Endothelial cell of umbilical vein (primary cell): ENCODE measurements around the gene CIZ1. TPM values are rescaled to one million over a fixed set of nuclear protein-coding genes. Genes with fewer than 3 reads are reported as not detected.

Experiments used
- BruUV-seq: library from RNA; stranded (reverse); fragments of 400-500 nt; replicated peaks from 2 replicates; lab custom pipeline; 2021; lab: Mats Ljungman, UMichigan
- CTCF ChIA-PET: fragments of 300-600, 350-600 bp; sonication (Branson Sonifier 250); formaldehyde crosslinking; loops from one replicate; lab custom pipeline; 2021; ENCODE audit warnings: antibody characterized with exemption, inconsistent platforms; lab: Charles Lee
- POLR2A ChIA-PET: fragments of 300-600, 350-600 bp; sonication (Branson Sonifier 250); formaldehyde crosslinking; loops from one replicate; lab custom pipeline; 2021; ENCODE audit warnings: antibody characterized with exemption, inconsistent platforms; lab: Charles Lee
- DNase-seq: peaks from one replicate; pipeline ENCODE4 v3.0.0-alpha.2; 2011; ENCODE audit warnings: low read depth, low spot score
- FAIRE-seq: peaks from 2 replicates; lab custom pipeline; 2011; peaks lifted over from hg19 to GRCh38; lab: Jason Lieb, UNC
- H2AFZ ChIP-seq: 2 replicates; pipeline ENCODE4 v1.6.0; 2012; ENCODE audit warnings: low read depth, low read length, control low read depth, inconsistent platforms
- H3K27ac ChIP-seq: 2 replicates; pipeline ENCODE4 v1.5.1; 2011; ENCODE audit warnings: low read depth, mild to moderate bottlenecking, control low read depth, low read length, moderate library complexity; ENCODE audit not compliant: insufficient read depth
- H3K27me3 ChIP-seq, 2 experiments: 2 replicates each; pipeline versions ENCODE4 v1.6.0 to v1.6.1; 2011; ENCODE audit warnings: low read length in 2 of 2, mixed read lengths in 1 of 2; ENCODE audit not compliant: control insufficient read depth in 2 of 2, insufficient read depth in 2 of 2
- H3K36me3 ChIP-seq, 2 experiments: 2 replicates in 1 of 2; 3 replicates in 1 of 2; pipeline ENCODE4 v1.5.1; 2011; ENCODE audit warnings: low read length in 2 of 2, mild to moderate bottlenecking in 1 of 2, moderate library complexity in 1 of 2; ENCODE audit not compliant: control insufficient read depth in 2 of 2, insufficient read depth in 2 of 2; ENCODE audit errors: extremely low read depth in 1 of 2
- H3K4me1 ChIP-seq: 3 replicates; pipeline ENCODE4 v1.5.1; 2011; ENCODE audit warnings: mild to moderate bottlenecking, low read length; ENCODE audit not compliant: control insufficient read depth, insufficient read depth; ENCODE audit errors: extremely low read depth
- H3K4me2 ChIP-seq: 2 replicates; pipeline ENCODE4 v1.6.1; 2011; ENCODE audit warnings: low read length, control low read depth, mixed read lengths; ENCODE audit not compliant: insufficient read depth
- H3K4me3 ChIP-seq, 3 experiments: fragments of 200-600 bp in 1 of 3; sonication (generic), shearing (Covaris generic) in 1 of 3; replicated peaks in 1 of 3; 2 replicates each; pipeline ENCODE4 v1.5.1; 2011 to 2016; ENCODE audit warnings: control low read depth in 3 of 3, low read length in 3 of 3, mild to moderate bottlenecking in 2 of 3, inconsistent platforms in 1 of 3, low read depth in 1 of 3, moderate library complexity in 1 of 3; ENCODE audit not compliant: insufficient read depth in 1 of 3
- H3K79me2 ChIP-seq: 2 replicates; pipeline ENCODE4 v1.6.0; 2012; ENCODE audit warnings: low read length, inconsistent platforms; ENCODE audit not compliant: control insufficient read depth, insufficient read depth
- H3K9ac ChIP-seq: replicated peaks from 2 replicates; pipeline ENCODE3; 2011; ENCODE audit warnings: low read length, control low read depth; ENCODE audit not compliant: insufficient read depth; ENCODE audit errors: extremely low read depth
- H3K9me1 ChIP-seq: replicated peaks from 3 replicates; pipeline ENCODE4 v1.6.0; 2011; ENCODE audit warnings: mild to moderate bottlenecking, low read length; ENCODE audit not compliant: control insufficient read depth, insufficient read depth; ENCODE audit errors: extremely low read depth
- H3K9me3 ChIP-seq: replicated peaks from 2 replicates; pipeline ENCODE4 v1.5.1; 2012; ENCODE audit warnings: low read length, inconsistent platforms; ENCODE audit not compliant: control insufficient read depth, insufficient read depth
- H4K20me1 ChIP-seq: replicated peaks from 2 replicates; pipeline ENCODE3; 2011; ENCODE audit warnings: mild to moderate bottlenecking, low read length; ENCODE audit not compliant: control insufficient read depth, insufficient read depth; ENCODE audit errors: extremely low read depth
- CTCF ChIP-seq, 2 donors: IDR thresholded peaks; 1 replicate in 1 of 2; 2 replicates in 1 of 2; pipeline ENCODE4 v1.5.1; 2011; ENCODE audit warnings: low read length in 2 of 2, mild to moderate bottlenecking in 2 of 2, moderate library complexity in 2 of 2, control low read depth in 1 of 2, inconsistent platforms in 1 of 2, low read depth in 1 of 2; ENCODE audit not compliant: insufficient read depth in 1 of 2; ENCODE audit errors: extremely low read depth in 1 of 2
- EZH2 ChIP-seq: IDR thresholded peaks from 2 replicates; pipeline ENCODE4 v1.6.1; 2012; ENCODE audit warnings: borderline replicate concordance, low read depth, mild to moderate bottlenecking, moderate library complexity, low read length, inconsistent platforms; ENCODE audit not compliant: severe bottlenecking
- FOS ChIP-seq: IDR thresholded peaks from 2 replicates; pipeline ENCODE4 v1.6.1; 2011; ENCODE audit warnings: mild to moderate bottlenecking, low read length, moderate library complexity, borderline replicate concordance; ENCODE audit not compliant: insufficient read depth
- GATA2 ChIP-seq: IDR thresholded peaks from 2 replicates; pipeline ENCODE4 v1.7.0; 2011; ENCODE audit warnings: low read depth, mild to moderate bottlenecking, moderate library complexity, mixed read lengths, low read length; ENCODE audit not compliant: insufficient read length, insufficient read depth
- JUN ChIP-seq: IDR thresholded peaks from 2 replicates; pipeline ENCODE4 v1.6.1; 2011; ENCODE audit warnings: borderline replicate concordance, low read depth; ENCODE audit not compliant: insufficient read length, insufficient read depth
- MYC ChIP-seq: IDR thresholded peaks from one replicate; pipeline ENCODE4 v1.6.1; 2011; ENCODE audit warnings: mild to moderate bottlenecking, low read depth, low read length
- POLR2A ChIP-seq: IDR thresholded peaks from 2 replicates; pipeline ENCODE4 v1.6.1; 2012; ENCODE audit warnings: low read depth, mild to moderate bottlenecking, control low read depth, low read length
- POLR2AphosphoS5 ChIP-seq: IDR thresholded peaks from 2 replicates; pipeline ENCODE4 v1.6.1; 2012; ENCODE audit warnings: low read depth, mild to moderate bottlenecking, control low read depth, low read length, moderate library complexity; ENCODE audit not compliant: insufficient read depth
- dilution Hi-C: fragments of 300-500 bp; cut with MboI; formaldehyde crosslinking; loops from one replicate; pipeline ENCODE4 v1.15.0; 2019; ENCODE audit warnings: low sequenced_read_pairs; ENCODE audit not compliant: extremely low pct_ligation_motif_present
- intact Hi-C: fragments of 100-400 bp; cut with micrococcal nuclease; formaldehyde crosslinking; loops from one replicate; pipeline ENCODE4 v1.10.0; 2022
- polyA plus RNA-seq, 4 experiments: library from polyadenylated mRNA; depleted of rRNA in 3 of 4; stranded (reverse) in 3 of 4; unstranded in 1 of 4; fragments of >200 nt; gene quantifications; 2 replicates each; pipeline versions ENCODE4 v1.2.1 to v1.2.3, GENCODE V29; 2011 to 2012; ENCODE audit warnings: missing spikeins in 1 of 4
- total RNA-seq: library from RNA; stranded (reverse); gene quantifications from 2 replicates; pipeline ENCODE4 v1.2.3, GENCODE V29; 2021
- TF ChIP-seq, protein P1 (sequence below): IDR thresholded peaks from 2 replicates; pipeline ENCODE4 v1.6.1; 2011; ENCODE audit not compliant: insufficient read depth, insufficient read length

Gene CIZ1
- total and polyA plus RNA-seq, 2 donors (not counting 3 experiments of a cell fraction or from before 2014, with no cell fraction given), result 88.3 to 150 TPM

- H3K36me3 ChIP-seq, result peaks cover 26 to 49% of the 10 kb centered on the region in 2 experiments
- H3K9me3 ChIP-seq, result no peaks in the 10 kb centered on the region
- DNase-seq (no peak), FAIRE-seq (no peak)
- no TSS peak for BruUV-seq
- H3K4me1 ChIP-seq, result no peaks in the 10 kb centered on the region
- CTCF ChIA-PET, result no interaction called here
- H3K27me3 ChIP-seq, result no peaks in the 10 kb centered on the region
- POLR2A ChIA-PET, result no interaction called here
- H4K20me1 ChIP-seq, result no peaks in the 10 kb centered on the region
- H3K4me2 ChIP-seq, result no peak overlapping the region
- intact Hi-C loops (loop anchor here (5.0 kb wide), 1 partner anchor 162 kb away; the partner anchor contains the start of gene SLC27A4), dilution Hi-C loops (no loop called here)
- no peak overlapping the region for H3K9ac ChIP-seq
- no peak for TF ChIP-seq POLR2A
- no peak for TF ChIP-seq FOS
- no peak for TF ChIP-seq POLR2AphosphoS5
- TF ChIP-seq JUN, result no peak
- TF ChIP-seq EZH2, result no peak
- TF ChIP-seq GATA2, result no peak
- TF ChIP-seq CTCF (IDR thresholded peaks at IDR 0.05; ENCODE audit: extremely low read depth in 1 of 2, insufficient read depth in 1 of 2, low read depth in 1 of 2, low read length in 2 of 2), result no peak
- no peak for TF ChIP-seq MYC
- TF ChIP-seq, protein P1, sequence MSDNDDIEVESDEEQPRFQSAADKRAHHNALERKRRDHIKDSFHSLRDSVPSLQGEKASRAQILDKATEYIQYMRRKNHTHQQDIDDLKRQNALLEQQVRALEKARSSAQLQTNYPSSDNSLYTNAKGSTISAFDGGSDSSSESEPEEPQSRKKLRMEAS, result no peak
- H2AFZ ChIP-seq, result no peak overlapping the region
- no peaks in the 10 kb centered on the region for H3K9me1 ChIP-seq
- no peaks in the 10 kb centered on the region for H3K79me2 ChIP-seq
- H3K27ac ChIP-seq, result no peak overlapping the region
- H3K4me3 ChIP-seq, result no peak overlapping the region
Measured at GRCh38 chr9:128180001-128180400, 11.4 kb downstream of the CIZ1 start.
